ENCODE results near the gene SULT1C3.

SULT1C3 gene

GRCh38 chr2:108217211-108217610 is 22.6 kb upstream of the SULT1C3 start:
- H2BK120ac ChIP-seq (ENCODE audit: insufficient read depth, low read length, poor library complexity) = no peak overlapping the region
- no CpG with 5 or more reads among the region's 2 CpGs for WGBS (ENCODE audit: extremely low coverage, insufficient coverage, insufficient read length)
- no peak overlapping the region for H3K9ac ChIP-seq (ENCODE audit: low read length)

GRCh38 chr2:108219688-108220087 is 20.1 kb upstream of the SULT1C3 start:
- WGBS (ENCODE audit: extremely low coverage, insufficient coverage, insufficient read length) = no CpG with 5 or more reads among the region's 3 CpGs
- H3K27ac ChIP-seq (ENCODE audit: low read depth, low read length) = no peak overlapping the region
- no peaks in the 10 kb centered on the region for H3K79me2 ChIP-seq (ENCODE audit: control insufficient read depth, insufficient read depth, low read length, poor library complexity)
- H3K4me3 ChIP-seq (ENCODE audit: low read depth, low read length) = no peak overlapping the region
- no peaks in the 10 kb centered on the region for H3K27me3 ChIP-seq (ENCODE audit: insufficient read depth, low read length)
- H4K91ac ChIP-seq (ENCODE audit: low read depth, low read length) = no peak overlapping the region
- no peak overlapping the region for H2BK5ac ChIP-seq (ENCODE audit: low read depth, low read length, poor library complexity)
- H3K4me2 ChIP-seq (ENCODE audit: low read length) = no peak overlapping the region
- no peak overlapping the region for H3K9ac ChIP-seq (ENCODE audit: low read length)
- H3K4ac ChIP-seq (ENCODE audit: low read depth, low read length) = no peak overlapping the region
- H3K9me3 ChIP-seq (ENCODE audit: insufficient read depth, low read depth, low read length) = peaks cover 7% of the 10 kb centered on the region
- no peaks in the 10 kb centered on the region for H3K4me1 ChIP-seq (ENCODE audit: control insufficient read depth in 1 of 2, insufficient read depth in 2 of 2, low read length in 2 of 2)
- H4K8ac ChIP-seq (ENCODE audit: low read depth, low read length) = no peak overlapping the region
- no peak overlapping the region for H2BK12ac ChIP-seq (ENCODE audit: low read length)
- no peaks in the 10 kb centered on the region for H3K79me1 ChIP-seq (ENCODE audit: low read length)
- H2BK120ac ChIP-seq (ENCODE audit: insufficient read depth, low read length, poor library complexity) = no peak overlapping the region
- H3K23ac ChIP-seq (ENCODE audit: low read length) = no peak overlapping the region
- no peak overlapping the region for H2AFZ ChIP-seq (ENCODE audit: insufficient read depth, low read length, poor library complexity)
- H2AK5ac ChIP-seq (ENCODE audit: low read length) = no peak overlapping the region
- H3K36me3 ChIP-seq (ENCODE audit: control insufficient read depth in 1 of 2, insufficient read depth in 2 of 2, low read length in 2 of 2) = no peaks in the 10 kb centered on the region
- H4K12ac ChIP-seq (ENCODE audit: low read depth, low read length) = no peak overlapping the region
- no peak overlapping the region for H3K18ac ChIP-seq (ENCODE audit: low read length)
- H3K14ac ChIP-seq (ENCODE audit: low read length) = no peak overlapping the region
- no peak for DNase-seq

More at GRCh38 chr2:108217211-108217610, 22.6 kb upstream of the SULT1C3 start:
- no peaks in the 10 kb centered on the region for H3K36me3 ChIP-seq (ENCODE audit: control insufficient read depth in 1 of 2, insufficient read depth in 2 of 2, low read length in 2 of 2)
- no peak overlapping the region for H4K91ac ChIP-seq (ENCODE audit: low read depth, low read length)
- no peak overlapping the region for H3K23ac ChIP-seq (ENCODE audit: low read length)
- H2AK5ac ChIP-seq (ENCODE audit: low read length) = no peak overlapping the region
- no peaks in the 10 kb centered on the region for H3K27me3 ChIP-seq (ENCODE audit: insufficient read depth, low read length)
- no peak overlapping the region for H4K12ac ChIP-seq (ENCODE audit: low read depth, low read length)
- no peak overlapping the region for H2AFZ ChIP-seq (ENCODE audit: insufficient read depth, low read length, poor library complexity)
- H3K4me1 ChIP-seq (ENCODE audit: control insufficient read depth in 1 of 2, insufficient read depth in 2 of 2, low read length in 2 of 2) = no peaks in the 10 kb centered on the region
- DNase-seq = no peak
- no peak overlapping the region for H3K4ac ChIP-seq (ENCODE audit: low read depth, low read length)
- no peak overlapping the region for H2BK12ac ChIP-seq (ENCODE audit: low read length)
- no peak overlapping the region for H2BK5ac ChIP-seq (ENCODE audit: low read depth, low read length, poor library complexity)
- no peak overlapping the region for H3K4me2 ChIP-seq (ENCODE audit: low read length)
- no peak overlapping the region for H3K4me3 ChIP-seq (ENCODE audit: low read depth, low read length)
- H3K18ac ChIP-seq (ENCODE audit: low read length) = no peak overlapping the region
- no peaks in the 10 kb centered on the region for H3K79me1 ChIP-seq (ENCODE audit: low read length)
- H3K79me2 ChIP-seq (ENCODE audit: control insufficient read depth, insufficient read depth, low read length, poor library complexity) = no peaks in the 10 kb centered on the region
- H3K27ac ChIP-seq (ENCODE audit: low read depth, low read length) = no peak overlapping the region
- H3K14ac ChIP-seq (ENCODE audit: low read length) = no peak overlapping the region
- no peak overlapping the region for H4K8ac ChIP-seq (ENCODE audit: low read depth, low read length)
- peaks cover 3% of the 10 kb centered on the region for H3K9me3 ChIP-seq (ENCODE audit: insufficient read depth, low read depth, low read length)

- H3K9me3 ChIP-seq (ENCODE audit: insufficient read depth, low read depth, low read length) = peaks cover 7% of the 10 kb centered on the region
- H3K14ac ChIP-seq (ENCODE audit: low read length) = no peak overlapping the region
- WGBS (ENCODE audit: extremely low coverage, insufficient coverage, insufficient read length) = no CpG with 5 or more reads among the region's 3 CpGs
- no peaks in the 10 kb centered on the region for H3K4me1 ChIP-seq (ENCODE audit: control insufficient read depth in 1 of 2, insufficient read depth in 2 of 2, low read length in 2 of 2)
- no peak overlapping the region for H2AFZ ChIP-seq (ENCODE audit: insufficient read depth, low read length, poor library complexity)
- H3K9ac ChIP-seq (ENCODE audit: low read length) = no peak overlapping the region
- H2BK5ac ChIP-seq (ENCODE audit: low read depth, low read length, poor library complexity) = no peak overlapping the region
- no peaks in the 10 kb centered on the region for H3K27me3 ChIP-seq (ENCODE audit: insufficient read depth, low read length)
- no peaks in the 10 kb centered on the region for H3K36me3 ChIP-seq (ENCODE audit: control insufficient read depth in 1 of 2, insufficient read depth in 2 of 2, low read length in 2 of 2)
- H2BK120ac ChIP-seq (ENCODE audit: insufficient read depth, low read length, poor library complexity) = no peak overlapping the region
- H2AK5ac ChIP-seq (ENCODE audit: low read length) = no peak overlapping the region
- no peak overlapping the region for H3K27ac ChIP-seq (ENCODE audit: low read depth, low read length)
- no peak overlapping the region for H3K23ac ChIP-seq (ENCODE audit: low read length)
- no peak overlapping the region for H3K4me2 ChIP-seq (ENCODE audit: low read length)
- H3K79me1 ChIP-seq (ENCODE audit: low read length) = no peaks in the 10 kb centered on the region
- no peak overlapping the region for H3K4ac ChIP-seq (ENCODE audit: low read depth, low read length)
- no peak overlapping the region for H4K8ac ChIP-seq (ENCODE audit: low read depth, low read length)
- H3K4me3 ChIP-seq (ENCODE audit: low read depth, low read length) = no peak overlapping the region
- H4K12ac ChIP-seq (ENCODE audit: low read depth, low read length) = no peak overlapping the region
- DNase-seq = no peak
- H3K79me2 ChIP-seq (ENCODE audit: control insufficient read depth, insufficient read depth, low read length, poor library complexity) = no peaks in the 10 kb centered on the region
- no peak overlapping the region for H2BK12ac ChIP-seq (ENCODE audit: low read length)
- H3K18ac ChIP-seq (ENCODE audit: low read length) = no peak overlapping the region
- H4K91ac ChIP-seq (ENCODE audit: low read depth, low read length) = no peak overlapping the region
Measured at GRCh38 chr2:108220191-108220590, 19.6 kb upstream of the SULT1C3 start.

- Histone ChIP-seq H3K9me3 (ENCODE audit: insufficient read depth, low read depth, low read length) (peaks cover 6% of the 10 kb centered on the region), H3K4me2 (ENCODE audit: low read length) (no peak overlapping the region), H3K27ac (ENCODE audit: low read depth, low read length) (no peak overlapping the region), H3K79me1 (ENCODE audit: low read length) (no peaks in the 10 kb centered on the region), H2BK120ac (ENCODE audit: insufficient read depth, low read length, poor library complexity) (no peak overlapping the region), H3K9ac (ENCODE audit: low read length) (no peak overlapping the region), H3K18ac (ENCODE audit: low read length) (no peak overlapping the region), H2BK12ac (ENCODE audit: low read length) (no peak overlapping the region), H3K79me2 (ENCODE audit: control insufficient read depth, insufficient read depth, low read length, poor library complexity) (no peaks in the 10 kb centered on the region), H3K27me3 (ENCODE audit: insufficient read depth, low read length) (no peaks in the 10 kb centered on the region), H4K12ac (ENCODE audit: low read depth, low read length) (no peak overlapping the region), H3K14ac (ENCODE audit: low read length) (no peak overlapping the region), H4K91ac (ENCODE audit: low read depth, low read length) (no peak overlapping the region), H4K8ac (ENCODE audit: low read depth, low read length) (no peak overlapping the region), H3K36me3 (ENCODE audit: control insufficient read depth in 1 of 2, insufficient read depth in 2 of 2, low read length in 2 of 2) (no peaks in the 10 kb centered on the region), H3K4me1 (ENCODE audit: control insufficient read depth in 1 of 2, insufficient read depth in 2 of 2, low read length in 2 of 2) (no peaks in the 10 kb centered on the region), H3K23ac (ENCODE audit: low read length) (no peak overlapping the region), H2AK5ac (ENCODE audit: low read length) (no peak overlapping the region), H2BK5ac (ENCODE audit: low read depth, low read length, poor library complexity) (no peak overlapping the region), H3K4me3 (ENCODE audit: low read depth, low read length) (no peak overlapping the region), H3K4ac (ENCODE audit: low read depth, low read length) (no peak overlapping the region), H2AFZ (ENCODE audit: insufficient read depth, low read length, poor library complexity) (no peak overlapping the region)
- DNase-seq = no peak
- no CpG with 5 or more reads among the region's 4 CpGs for WGBS (ENCODE audit: extremely low coverage, insufficient coverage, insufficient read length)
Measured at GRCh38 chr2:108220942-108221541, 18.7 kb upstream of the SULT1C3 start.
